WTC11 (cell line): Measurements from ENCODE around the gene ASTN1. TPM values are rescaled to one million over a fixed set of nuclear protein-coding genes. Genes with fewer than 3 reads are reported as not detected.

Source experiments
- ATAC-seq: fragments of 200-7000 bp; cut with Tn5 transposase; 2 replicates; pipeline ENCODE4 v1.10.0; 2021; ENCODE audit warnings: mild to moderate bottlenecking, moderate library complexity
- CTCF ChIA-PET: fragments of 300-600 bp; sonication (Branson Sonifier 250); formaldehyde crosslinking; loops from one replicate; lab custom pipeline; 2021; ENCODE audit warnings: antibody characterized with exemption; lab: Charles Lee
- POLR2A ChIA-PET: fragments of 350-600 bp; sonication (Branson Sonifier 250); formaldehyde crosslinking; loops from one replicate; lab custom pipeline; 2021; ENCODE audit warnings: antibody characterized with exemption; lab: Charles Lee
- DNase-seq: peaks from one replicate; pipeline ENCODE4 v3.0.0; 2021; ENCODE audit warnings: low spot score
- H3K27ac Mint-ChIP-seq: 2 replicates; pipeline ENCODE4 v1.8.0; 2021; ENCODE audit warnings: mixed read lengths
- H3K27me3 Mint-ChIP-seq: 2 replicates; pipeline ENCODE4 v1.8.0; 2021; ENCODE audit warnings: low read depth, mild to moderate bottlenecking, moderate library complexity, mixed read lengths
- H3K36me3 Mint-ChIP-seq: 2 replicates; pipeline ENCODE4 v1.8.0; 2021; ENCODE audit warnings: mixed read lengths
- H3K4me1 Mint-ChIP-seq: 2 replicates; pipeline ENCODE4 v1.8.0; 2022; ENCODE audit warnings: mixed read lengths
- H3K4me3 Mint-ChIP-seq: 2 replicates; pipeline ENCODE4 v1.8.0; 2021; ENCODE audit warnings: mild to moderate bottlenecking, moderate library complexity, mixed read lengths
- H3K9me3 Mint-ChIP-seq: 2 replicates; pipeline ENCODE4 v1.8.0; 2021; ENCODE audit warnings: mixed read lengths
- ATF2 ChIP-seq: sonication (generic); formaldehyde crosslinking; IDR thresholded peaks from 2 replicates; pipeline ENCODE4 v1.8.1; 2022; ENCODE audit warnings: low read depth, missing genetic modification reagents, borderline replicate concordance
- ATF6 ChIP-seq: sonication (generic); formaldehyde crosslinking; IDR thresholded peaks from 2 replicates; pipeline ENCODE4 v1.8.1; 2023; ENCODE audit warnings: mild to moderate bottlenecking, missing genetic modification reagents
- CTCF ChIP-seq: fragments of 200-600 bp; IDR thresholded peaks from 2 replicates; pipeline ENCODE4 v1.8.0; 2022; ENCODE audit warnings: antibody characterized with exemption
- ETV6 ChIP-seq: sonication (generic); formaldehyde crosslinking; IDR thresholded peaks from 2 replicates; pipeline ENCODE4 v1.8.1; 2022; ENCODE audit warnings: mild to moderate bottlenecking, missing genetic modification reagents
- FOXP1 ChIP-seq: sonication (generic); formaldehyde crosslinking; IDR thresholded peaks from 2 replicates; pipeline ENCODE4 v1.8.0; 2022; ENCODE audit warnings: missing genetic modification reagents, mild to moderate bottlenecking, moderate library complexity, borderline replicate concordance
- HMGA2 ChIP-seq: fragments of 250-450 bp; sonication (Bioruptor Pico); IDR thresholded peaks from 2 replicates; pipeline ENCODE4 v1.4.0; 2021; ENCODE audit warnings: mild to moderate bottlenecking, moderate library complexity
- JUN ChIP-seq: sonication (generic); formaldehyde crosslinking; IDR thresholded peaks from 2 replicates; pipeline ENCODE4 v1.8.0; 2023; ENCODE audit warnings: mild to moderate bottlenecking, missing genetic modification reagents
- NR1H2 ChIP-seq: sonication (generic); formaldehyde crosslinking; IDR thresholded peaks from 2 replicates; pipeline ENCODE4 v1.9.0; 2021; ENCODE audit warnings: mild to moderate bottlenecking, moderate library complexity, missing genetic modification reagents
- NR3C1 ChIP-seq: sonication (generic); formaldehyde crosslinking; conservative IDR thresholded peaks from 2 replicates; pipeline ENCODE4 v1.8.1; 2023; ENCODE audit warnings: low read depth, mild to moderate bottlenecking, missing genetic modification reagents
- PRDM15 ChIP-seq: sonication (generic); formaldehyde crosslinking; IDR thresholded peaks from 2 replicates; pipeline ENCODE4 v1.8.0; 2022; ENCODE audit warnings: missing genetic modification reagents
- PREB ChIP-seq: sonication (generic); formaldehyde crosslinking; IDR thresholded peaks from 2 replicates; pipeline ENCODE4 v1.8.1; 2022; ENCODE audit warnings: mild to moderate bottlenecking, missing genetic modification reagents, moderate library complexity, borderline replicate concordance
- PRRX2 ChIP-seq: fragments of 250-450 bp; sonication (Bioruptor Pico); IDR thresholded peaks from 2 replicates; pipeline ENCODE4 v1.8.0; 2021; ENCODE audit warnings: mild to moderate bottlenecking
- STAT6 ChIP-seq: sonication (generic); formaldehyde crosslinking; conservative IDR thresholded peaks from 2 replicates; pipeline ENCODE4 v1.8.1; 2023; ENCODE audit warnings: mild to moderate bottlenecking, low read depth, missing genetic modification reagents, moderate library complexity
- TEAD4 ChIP-seq: sonication (generic); formaldehyde crosslinking; IDR thresholded peaks from 2 replicates; pipeline ENCODE4 v1.8.0; 2022; ENCODE audit warnings: mild to moderate bottlenecking, missing genetic modification reagents
- ZNF219 ChIP-seq: sonication (generic); formaldehyde crosslinking; IDR thresholded peaks from 2 replicates; pipeline ENCODE4 v1.8.0; 2023; ENCODE audit warnings: missing genetic modification reagents, mild to moderate bottlenecking, borderline replicate concordance
- ZNF263 ChIP-seq: sonication (generic); formaldehyde crosslinking; IDR thresholded peaks from 2 replicates; pipeline ENCODE4 v1.8.1; 2022; ENCODE audit warnings: low read depth, mild to moderate bottlenecking, moderate library complexity, missing genetic modification reagents
- total RNA-seq: library from RNA; stranded (reverse); gene quantifications from 3 replicates; pipeline ENCODE4 v1.2.3, GENCODE V29; 2021

Gene ASTN1
- total RNA-seq, 1 experiment from 2014 or later = 3.4 TPM

- Mint-ChIP-seq H3K9me3 (no peaks in the 10 kb centered on the region), H3K4me1 (peaks cover 22% of the 10 kb centered on the region), H3K27ac (no peak overlapping the region), H3K4me3 (no peak overlapping the region), H3K36me3 (no peaks in the 10 kb centered on the region), H3K27me3 (no peaks in the 10 kb centered on the region)
- TF ChIP-seq ZNF219 = no peak
- no peak for TF ChIP-seq PRDM15 (CRISPR knock-in tag)
- TF ChIP-seq JUN (CRISPR knock-in tag) = no peak
- ATAC-seq (no peak), DNase-seq (no peak)
- CTCF ChIA-PET = no interaction called here
- POLR2A ChIA-PET = no interaction called here
These were observed 22.5 kb downstream of the ASTN1 start for GRCh38 chr1:177142010-177142409.

- no peaks in the 10 kb centered on the region for H3K27me3 Mint-ChIP-seq
- ATAC-seq (no peak), DNase-seq (no peak)
- no peaks in the 10 kb centered on the region for H3K9me3 Mint-ChIP-seq
- H3K4me3 Mint-ChIP-seq = no peak overlapping the region
- peaks cover 16% of the 10 kb centered on the region for H3K4me1 Mint-ChIP-seq
- no peaks in the 10 kb centered on the region for H3K36me3 Mint-ChIP-seq
- H3K27ac Mint-ChIP-seq = no peak overlapping the region
- ChIA-PET POLR2A (no interaction called here), CTCF (interaction anchor here (0.6 to 1.9 kb wide), 15 partner anchors 9 to 242 kb away, joined by 3 to 11 read pairs (median 5); no protein-coding TSS in a partner anchor)
- TF ChIP-seq ZNF263 (CRISPR knock-in tag) = no peak
- no peak for TF ChIP-seq PREB (CRISPR knock-in tag)
- TF ChIP-seq STAT6 (CRISPR knock-in tag) = no peak
- no peak for TF ChIP-seq CTCF
- no peak for TF ChIP-seq ATF2 (CRISPR knock-in tag)
- no peak for TF ChIP-seq PRDM15 (CRISPR knock-in tag)
- TF ChIP-seq ATF6 (CRISPR knock-in tag) = no peak
- no peak for TF ChIP-seq NR1H2 (CRISPR knock-in tag)
- TF ChIP-seq ETV6 (CRISPR knock-in tag) = no peak
- no peak for TF ChIP-seq PRRX2 (CRISPR knock-in tag)
- TF ChIP-seq FOXP1 (CRISPR knock-in tag) = no peak
- TF ChIP-seq HMGA2 (CRISPR knock-in tag) = no peak
- TF ChIP-seq TEAD4 (CRISPR knock-in tag) = no peak
- TF ChIP-seq NR3C1 (CRISPR knock-in tag) = no peak
These were observed 26.2 kb downstream of the ASTN1 start for GRCh38 chr1:177138347-177138746.
